ENCODE results near the gene GLIS1. TPM values are rescaled to one million over a fixed set of nuclear protein-coding genes. Genes with fewer than 3 reads are reported as not detected.
"Not testable (repeated sequence)": the region's sequence is repeated elsewhere in the genome, so short reads cannot be mapped to it uniquely, and the experiment has no call there.

Gene GLIS1
- total and polyA plus RNA-seq, 10 of the 15 experiments (the other 5 are each of a cell fraction or from before 2014, with no cell fraction given) = not detected

GRCh38 chr1:53555620-53556326 is 183.2 kb downstream of the GLIS1 start:
- H4K20me1 ChIP-seq (ENCODE audit: control insufficient read depth, insufficient read depth); H3K4me3 ChIP-seq; intact Hi-C loops (cut with micrococcal nuclease; ENCODE audit: unreplicated experiment); H3K36me3 ChIP-seq (ENCODE audit: control insufficient read depth in 2 of 2, insufficient read depth in 2 of 2, low read length in 1 of 2); SMC1A ChIA-PET (ENCODE audit: uncharacterized antibody, unreplicated experiment); H3K27ac ChIP-seq (ENCODE audit: control insufficient read depth, insufficient read depth); in situ Hi-C loops (cut with MboI); CTCF ChIA-PET; H3K9ac ChIP-seq (ENCODE audit: control insufficient read depth, insufficient read depth, low read length); H3K4me1 ChIP-seq (ENCODE audit: control insufficient read depth, insufficient read depth, low read length); FAIRE-seq; ATAC-seq; H3K27me3 ChIP-seq (replicated peaks in 1 of 2; ENCODE audit: control insufficient read depth in 2 of 2, insufficient read depth in 2 of 2, low read length in 1 of 2); H3K9me3 ChIP-seq (replicated peaks; ENCODE audit: control insufficient read depth, insufficient read depth, low read length); DNase-seq (ENCODE audit: low read depth, low spot score); RAD21 ChIA-PET (ENCODE audit: unreplicated experiment); POLR2A ChIA-PET; H3K4me2 ChIP-seq (ENCODE audit: control insufficient read depth, insufficient read depth); H2AFZ ChIP-seq (ENCODE audit: control insufficient read depth, low read depth, low read length); BruUV-seq (replicated peaks); H3K79me2 ChIP-seq (ENCODE audit: control insufficient read depth, insufficient read depth, low read length): not testable (repeated sequence)
- WGBS (ENCODE audit: insufficient coverage, insufficient replicate concordance, low lambda C conversion rate, missing lambda C conversion rate) = 78% methylated on average over 2 of the region's 2 CpGs

- in situ Hi-C loops (cut with MboI) = no loop called here
- ChIA-PET RAD21 (ENCODE audit: unreplicated experiment) (no interaction called here), SMC1A (ENCODE audit: uncharacterized antibody, unreplicated experiment) (no interaction called here), CTCF (no interaction called here), POLR2A (no interaction called here)
- Histone ChIP-seq H3K4me3 (no peak overlapping the region), H3K4me2 (ENCODE audit: control insufficient read depth, insufficient read depth) (no peak overlapping the region), H3K27ac (ENCODE audit: control insufficient read depth, insufficient read depth) (no peak overlapping the region), H3K9ac (ENCODE audit: control insufficient read depth, insufficient read depth, low read length) (no peak overlapping the region), H3K27me3 (replicated peaks in 1 of 2; ENCODE audit: control insufficient read depth in 2 of 2, insufficient read depth in 2 of 2, low read length in 1 of 2) (no peaks in the 10 kb centered on the region; a peak in 2 of 4 replicates), H3K79me2 (ENCODE audit: control insufficient read depth, insufficient read depth, low read length) (no peaks in the 10 kb centered on the region), H4K20me1 (ENCODE audit: control insufficient read depth, insufficient read depth) (no peaks in the 10 kb centered on the region), H3K4me1 (ENCODE audit: control insufficient read depth, insufficient read depth, low read length) (no peaks in the 10 kb centered on the region), H2AFZ (ENCODE audit: control insufficient read depth, low read depth, low read length) (no peak overlapping the region), H3K36me3 (ENCODE audit: control insufficient read depth in 2 of 2, insufficient read depth in 2 of 2, low read length in 1 of 2) (no peaks in the 10 kb centered on the region), H3K9me3 (replicated peaks; ENCODE audit: control insufficient read depth, insufficient read depth, low read length) (no peaks in the 10 kb centered on the region; the same call in 2 of the 3 replicates)
- TF ChIP-seq SUZ12 (IDR thresholded peaks at IDR 0.05; ENCODE audit: unreplicated experiment) (no peak), E4F1 (IDR thresholded peaks at IDR 0.05; ENCODE audit: borderline replicate concordance, partially characterized antibody) (no peak), CREB1 (IDR thresholded peaks at IDR 0.05; ENCODE audit: low read depth) (no peak), FOXK2 (IDR thresholded peaks at IDR 0.05) (no peak), PML (IDR thresholded peaks at IDR 0.05; ENCODE audit: low read length) (no peak)
- intact Hi-C loops (cut with micrococcal nuclease; ENCODE audit: unreplicated experiment) = no loop called here
- WGBS (ENCODE audit: insufficient coverage, insufficient replicate concordance, low lambda C conversion rate, missing lambda C conversion rate) = 49% methylated on average over 11 of the region's 11 CpGs
- BruUV-seq (replicated peaks) = no TSS peak
- no peak for FAIRE-seq
- no peak for DNase-seq (ENCODE audit: low read depth, low spot score)
- ATAC-seq = no peak
Observed at GRCh38 chr1:53554592-53555305, 184.2 kb downstream of the GLIS1 start.

All from GM12878 (cell line).